ENCODE data around the gene MAPK10. TPM values are rescaled to one million over a fixed set of nuclear protein-coding genes. Genes with fewer than 3 reads are reported as not detected.

Gene MAPK10
- total RNA-seq, 1 donor from 2014 or later = 0.13 TPM

DNA sequence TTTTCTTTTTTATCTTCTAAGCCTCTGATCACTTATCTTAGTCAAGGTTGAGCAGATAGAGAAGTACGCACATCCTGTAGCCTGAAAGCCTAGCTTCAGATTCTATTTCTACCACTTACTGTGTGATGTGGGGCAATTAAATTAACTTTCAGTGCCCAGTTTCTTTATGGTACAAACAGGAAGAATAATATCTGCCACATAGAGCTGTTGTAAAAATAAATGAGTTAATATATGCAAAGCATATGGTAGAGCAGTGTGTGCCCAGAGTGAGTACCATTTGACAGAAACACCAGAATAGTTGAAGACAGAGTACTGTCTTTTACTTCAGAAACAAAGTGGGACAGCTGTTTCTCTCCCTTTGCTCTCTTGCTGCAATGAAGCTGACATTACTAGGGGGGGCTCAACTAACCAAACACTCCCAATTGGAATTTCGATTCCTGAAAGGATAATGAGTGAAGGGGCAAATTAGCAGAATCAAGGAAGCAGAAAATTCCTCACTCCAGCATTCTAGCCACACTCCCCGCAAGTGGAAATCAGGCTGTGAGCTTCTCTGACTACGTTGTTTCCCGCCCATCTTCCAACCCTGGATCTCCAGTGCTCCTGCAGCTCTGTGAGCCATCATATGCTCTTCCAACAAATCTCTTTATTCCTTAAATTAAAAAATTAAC lies 80.4 kb downstream of the MAPK10 start:
- DNase-seq (ENCODE audit: low read depth in 2 of 2) = no peak

- no peak for DNase-seq (ENCODE audit: low read depth in 2 of 2)
Measured at GRCh38 chr4:86278126-86278525, 81.7 kb downstream of the MAPK10 start.

DNA sequence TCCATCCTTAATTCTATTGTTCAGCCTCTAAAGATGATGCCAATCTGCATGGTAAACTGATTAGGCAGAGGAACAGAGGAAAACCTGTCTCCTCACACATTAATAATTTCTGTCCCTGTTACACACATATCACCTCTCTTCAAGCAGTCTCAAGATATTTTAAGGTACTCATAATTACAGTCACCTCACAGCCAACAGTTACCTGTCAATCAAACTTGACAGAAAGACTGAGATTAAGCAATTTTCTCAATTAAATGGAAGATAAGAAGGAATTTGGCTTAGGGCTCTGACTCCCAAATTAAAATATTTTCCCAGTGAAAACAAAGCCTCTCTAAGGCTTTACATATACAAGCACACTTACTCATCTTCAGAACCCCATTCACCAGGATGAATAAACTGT lies 85.2 kb downstream of the MAPK10 start:
- DNase-seq (ENCODE audit: low read depth in 2 of 2) = no peak

DNA sequence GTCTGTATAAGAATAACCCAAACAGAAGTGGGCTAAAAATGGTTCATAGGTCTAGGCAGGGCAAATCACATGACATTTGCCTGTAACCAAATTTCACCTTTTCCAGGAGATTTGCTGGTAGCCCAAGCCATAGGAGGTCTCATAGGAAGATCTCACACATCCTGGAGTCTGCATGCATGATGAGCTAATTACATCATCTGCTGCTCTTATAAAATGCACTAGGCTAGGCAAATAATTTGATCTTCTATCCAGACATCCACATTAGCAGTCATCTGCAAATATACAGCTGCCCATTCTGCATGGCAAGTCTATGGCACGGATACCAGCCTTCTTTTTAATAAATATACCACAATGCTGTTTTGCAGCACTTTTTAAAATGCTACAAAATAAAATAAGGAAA lies 87.2 kb downstream of the MAPK10 start:
- DNase-seq (ENCODE audit: low read depth in 2 of 2) = no peak

- no peak for DNase-seq (ENCODE audit: low read depth in 2 of 2)
Measured at GRCh38 chr4:86271057-86271456, 88.8 kb downstream of the MAPK10 start.

- DNase-seq (ENCODE audit: low read depth in 2 of 2) = no peak
Measured at GRCh38 chr4:86269354-86269753, 90.5 kb downstream of the MAPK10 start.

- DNase-seq (ENCODE audit: low read depth in 2 of 2) = no peak
Measured at GRCh38 chr4:86264241-86264640, 95.6 kb downstream of the MAPK10 start.

GRCh38 chr4:86261636-86262035 lies 98.2 kb downstream of the MAPK10 start:
- no peak for DNase-seq (ENCODE audit: low read depth in 2 of 2)

GRCh38 chr4:86256086-86256485 lies 103.8 kb downstream of the MAPK10 start:
- no peak for DNase-seq (ENCODE audit: low read depth in 2 of 2)

DNA sequence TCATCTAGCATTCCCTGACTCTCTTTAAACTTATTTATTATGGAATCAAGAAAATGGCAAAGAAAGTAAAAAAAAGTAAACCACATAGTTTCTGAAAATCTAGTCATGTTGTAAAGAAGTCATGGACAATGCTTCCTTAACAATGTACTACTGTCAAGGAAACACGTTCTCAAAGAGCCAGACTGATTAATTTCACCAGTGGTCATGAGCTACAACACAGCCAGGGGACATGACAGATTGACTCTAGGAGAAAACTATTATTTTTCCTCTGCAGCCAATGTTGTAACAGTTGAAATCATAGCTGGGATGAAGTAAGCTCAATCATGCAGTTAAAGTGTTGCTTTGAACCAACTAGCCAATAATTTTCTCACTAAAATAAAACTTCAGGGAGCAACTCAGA lies 109.2 kb downstream of the MAPK10 start:
- no peak for DNase-seq (ENCODE audit: low read depth in 2 of 2)

- no peak for DNase-seq (ENCODE audit: low read depth in 2 of 2)
Measured at GRCh38 chr4:86250006-86250405, 109.8 kb downstream of the MAPK10 start.

GRCh38 chr4:86249074-86249473 lies 110.8 kb downstream of the MAPK10 start:
- DNase-seq (ENCODE audit: low read depth in 2 of 2) = no peak

GRCh38 chr4:86247906-86248305 lies 111.9 kb downstream of the MAPK10 start:
- DNase-seq (ENCODE audit: low read depth in 2 of 2) = no peak

GRCh38 chr4:86247320-86247719 lies 112.5 kb downstream of the MAPK10 start:
- DNase-seq (ENCODE audit: low read depth in 2 of 2) = no peak

GRCh38 chr4:86243750-86244149 lies 116.1 kb downstream of the MAPK10 start:
- no peak for DNase-seq (ENCODE audit: low read depth in 2 of 2)

DNA sequence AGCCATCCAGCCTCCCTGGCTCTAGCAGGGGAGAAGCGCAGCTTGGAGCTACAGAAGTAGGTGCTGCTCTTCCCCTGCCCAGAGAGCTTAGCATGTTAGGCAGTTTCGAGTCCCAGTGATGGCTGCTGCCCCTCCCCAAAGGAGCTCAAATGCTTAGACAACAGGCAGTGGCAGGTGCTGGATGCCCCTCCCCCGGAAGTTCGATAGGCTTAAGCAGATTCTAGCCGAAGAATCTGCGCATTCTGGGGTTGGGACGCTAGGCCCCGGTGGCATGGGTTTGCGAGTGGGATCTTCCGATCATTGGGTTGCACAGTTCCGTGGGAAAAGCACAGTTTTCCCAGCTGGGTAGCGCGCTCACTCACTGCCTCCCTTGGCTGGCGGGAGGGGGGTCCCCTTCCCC lies 117.2 kb downstream of the MAPK10 start:
- no peak for DNase-seq (ENCODE audit: low read depth in 2 of 2)

GRCh38 chr4:86235549-86235948 lies 124.3 kb downstream of the MAPK10 start:
- DNase-seq (ENCODE audit: low read depth in 2 of 2) = no peak

DNA sequence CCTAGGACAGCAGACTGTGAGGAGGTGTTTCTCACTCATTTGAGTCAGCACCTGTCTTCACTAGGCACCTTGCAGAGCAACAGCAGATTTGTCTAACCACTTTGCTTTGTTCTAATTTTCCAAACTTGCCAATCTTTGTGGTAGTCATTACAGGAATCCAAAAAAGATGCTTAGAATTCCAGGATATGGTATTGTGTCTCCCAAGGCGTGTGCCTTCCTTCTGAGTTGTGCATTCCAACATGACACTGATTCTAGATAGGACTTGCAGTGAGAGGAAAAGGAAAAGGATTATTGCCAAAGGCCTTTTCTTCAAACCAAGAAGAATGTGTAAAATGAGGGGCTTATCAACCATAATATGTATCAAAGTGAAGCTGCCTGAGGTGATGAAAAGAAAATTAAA lies 126.2 kb downstream of the MAPK10 start:
- no peak for DNase-seq (ENCODE audit: low read depth in 2 of 2)

GRCh38 chr4:86233090-86233489 lies 126.8 kb downstream of the MAPK10 start:
- no peak for DNase-seq (ENCODE audit: low read depth in 2 of 2)

DNA sequence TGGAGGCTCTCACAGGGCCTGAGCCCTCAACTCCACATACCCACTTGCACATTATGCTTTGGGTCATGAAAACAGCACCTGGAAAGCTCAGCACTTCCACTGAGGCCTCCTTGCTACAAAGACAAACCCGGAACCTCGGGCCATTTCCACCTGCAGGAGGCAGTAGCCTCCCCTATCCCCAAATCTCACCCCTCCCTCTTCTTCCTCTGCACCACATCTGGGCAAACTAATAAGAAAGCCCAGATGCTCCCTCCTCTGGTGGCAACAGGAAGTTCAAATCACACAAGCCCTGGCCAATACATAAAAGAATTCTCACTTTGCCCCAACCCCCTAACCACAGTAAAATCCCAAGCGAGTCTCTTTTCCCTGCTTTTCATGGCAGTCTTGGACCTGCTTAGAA lies 136.4 kb downstream of the MAPK10 start:
- peak in 1 of 2 donors; percentile 13 for DNase-seq (ENCODE audit: low read depth in 2 of 2)

DNA sequence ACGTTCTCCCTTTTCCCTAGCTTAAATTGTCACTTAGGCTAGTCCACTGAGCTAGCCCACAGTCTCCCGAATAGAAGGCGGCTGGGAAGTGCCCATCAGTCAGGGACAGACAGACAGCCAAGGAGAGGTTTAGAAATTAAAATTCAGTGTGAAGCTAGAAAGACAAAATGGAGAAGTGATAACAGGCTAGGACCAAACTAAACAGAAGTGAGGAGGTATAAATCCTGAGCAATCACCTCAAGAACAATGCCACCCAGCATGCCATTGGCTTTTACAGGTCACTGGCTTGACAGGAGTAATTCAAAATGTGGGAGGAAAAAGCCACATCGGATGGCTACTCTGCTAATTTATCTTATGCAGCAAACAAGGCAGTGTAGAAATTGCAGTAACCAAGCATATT lies 138.9 kb downstream of the MAPK10 start:
- no peak for DNase-seq (ENCODE audit: low read depth in 2 of 2)

GRCh38 chr4:86220121-86220520 lies 139.7 kb downstream of the MAPK10 start:
- DNase-seq (ENCODE audit: low read depth in 2 of 2) = no peak

DNA sequence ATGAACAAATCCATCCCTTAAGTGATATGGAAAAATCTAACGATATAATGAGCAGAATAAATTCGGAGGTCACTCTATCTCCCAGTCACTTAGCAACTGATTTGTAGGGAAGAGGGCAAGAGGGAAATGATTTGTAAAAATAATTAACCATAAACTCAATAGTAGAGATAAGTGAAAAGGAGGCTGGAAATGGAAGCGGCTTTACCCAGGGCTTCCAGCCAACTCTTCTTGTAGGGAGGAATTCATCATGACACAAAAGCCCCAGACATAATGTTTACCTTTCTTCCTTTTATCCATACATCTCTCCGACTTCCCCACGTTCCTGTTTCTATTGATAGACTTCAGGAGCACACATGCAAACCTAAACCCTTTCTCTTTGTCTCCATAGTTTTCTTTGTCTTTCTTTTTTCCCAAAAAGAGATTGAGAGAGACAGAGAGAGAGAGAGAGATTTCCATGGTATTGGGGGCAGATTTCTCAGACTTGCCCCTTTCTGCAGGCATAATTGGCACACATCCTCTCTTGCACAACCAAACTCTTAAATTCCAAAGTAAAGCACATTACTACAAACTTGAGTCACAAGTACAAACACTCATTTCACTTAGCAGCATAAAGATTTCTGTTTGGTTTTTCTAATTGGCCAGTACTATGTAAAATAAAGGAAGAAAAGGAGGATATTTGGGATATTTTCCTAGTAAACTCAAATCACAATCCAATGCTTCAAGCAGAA lies 140.9 kb downstream of the MAPK10 start:
- DNase-seq (ENCODE audit: low read depth in 2 of 2) = no peak

Data from dermis microvascular lymphatic vessel endothelial cell (primary cell).